ENCODE data around the gene ZNF326. TPM values are rescaled to one million over a fixed set of nuclear protein-coding genes. Genes with fewer than 3 reads are reported as not detected.

ZNF326 gene
- total RNA-seq, 1 experiment from 2014 or later = 19.3 TPM

GRCh38 chr1:90046635-90047034, 51.7 kb downstream of the ZNF326 start:
- TF ChIP-seq YY1 (IDR thresholded peaks at IDR 0.05; ENCODE audit: extremely low read depth, insufficient replicate concordance, low read depth, low read length) (no peak), CEBPB (IDR thresholded peaks at IDR 0.05; ENCODE audit: low read depth) (no peak), RAD21 (IDR thresholded peaks at IDR 0.05; ENCODE audit: low read depth) (no peak), ELF1 (IDR thresholded peaks at IDR 0.05; ENCODE audit: borderline replicate concordance, low read depth) (no peak), SP1 (IDR thresholded peaks at IDR 0.05; ENCODE audit: low read depth) (no peak), EZH2 (IDR thresholded peaks at IDR 0.05) (no peak), REST (IDR thresholded peaks at IDR 0.05; ENCODE audit: low read depth) (no peak), ZBTB33 (IDR thresholded peaks at IDR 0.05; ENCODE audit: extremely low read depth, insufficient replicate concordance, low read length) (no peak), EGR1 (IDR thresholded peaks at IDR 0.05; ENCODE audit: low read depth) (no peak)
- Histone ChIP-seq H3K27ac (ENCODE audit: low read depth, low read length) (no peak overlapping the region), H3K4me3 (replicated peaks in 1 of 2; ENCODE audit: low read depth in 1 of 2, low read length in 2 of 2) (no peak overlapping the region), H3K27me3 (ENCODE audit: insufficient read depth, low read length) (no peaks in the 10 kb centered on the region), H3K36me3 (ENCODE audit: control insufficient read depth in 1 of 2, insufficient read depth in 2 of 2, low read length in 2 of 2) (no peaks in the 10 kb centered on the region), H3K9ac (ENCODE audit: low read length) (no peak overlapping the region), H2AFZ (ENCODE audit: low read depth, low read length, poor library complexity, severe bottlenecking) (no peak overlapping the region), H3K4me2 (ENCODE audit: low read length) (no peak overlapping the region), H3K79me2 (ENCODE audit: insufficient read depth, low read length) (no peaks in the 10 kb centered on the region), H3K9me2 (ENCODE audit: insufficient read depth) (no peaks in the 10 kb centered on the region), H3K9me3 (ENCODE audit: control insufficient read depth in 1 of 2, insufficient read depth in 1 of 2, low read depth in 1 of 2, low read length in 2 of 2) (no peaks in the 10 kb centered on the region), H3K4me1 (ENCODE audit: control insufficient read depth in 1 of 2, insufficient read depth in 2 of 2, low read length in 2 of 2) (no peaks in the 10 kb centered on the region), H4K20me1 (ENCODE audit: insufficient read depth) (no peaks in the 10 kb centered on the region)
- no peak for DNase-seq (ENCODE audit: low read depth, low spot score)
- ChIA-PET POLR2A (no interaction called here), RAD21 (ENCODE audit: low non-redundant PET in 1 of 2, low total read pairs in 2 of 2, uncharacterized antibody in 2 of 2, unreplicated experiment in 2 of 2) (no interaction called here), CTCF (interaction anchor here (0.6 to 0.9 kb wide), 2 partner anchors 19 to 675 kb away, joined by 3 to 4 read pairs; no protein-coding TSS in a partner anchor)
- no peak for ATAC-seq
- no TSS peak for BruUV-seq (replicated peaks)
- intact Hi-C loops (cut with micrococcal nuclease) = loop anchor here (5.0 kb wide), 1 partner anchor 1116 kb away; no protein-coding TSS in a partner anchor

All from HCT116 (cell line).